Left hindlimb (tissue), 1 donor: ENCODE data around the gene ZNF587.
"Not testable (repeated sequence)": the region's sequence is repeated elsewhere in the genome, so short reads cannot be mapped to it uniquely, and the experiment has no call there.

ENCODE experiments used
- DNase-seq: peaks from one replicate; pipeline ENCODE4 v3.0.0-alpha.2; 2018

The ZNF587 gene

DNA sequence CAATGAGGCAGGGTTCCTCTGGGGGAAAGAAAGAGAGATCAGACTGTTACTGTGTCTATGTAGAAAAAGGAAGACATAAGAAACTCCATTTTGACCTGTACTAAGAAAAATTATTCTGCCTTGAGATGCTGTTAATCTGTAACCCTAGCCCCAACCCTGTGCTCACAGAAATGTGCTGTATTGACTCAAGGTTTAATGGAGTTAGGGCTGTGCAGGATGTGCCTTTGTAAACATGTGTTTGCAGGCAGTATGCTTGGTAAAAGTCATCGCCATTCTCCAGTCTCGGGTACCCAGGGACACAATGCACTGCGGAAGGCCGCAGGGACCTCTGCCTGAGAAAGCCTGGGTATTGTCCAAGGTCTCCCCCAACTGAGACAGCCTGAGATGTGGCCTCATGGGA is 26.1 kb upstream of the ZNF587 start:
- DNase-seq, result not testable (repeated sequence)

GRCh38 chr19:57825511-57825910 is 24.1 kb upstream of the ZNF587 start:
- DNase-seq, result no peak

DNA sequence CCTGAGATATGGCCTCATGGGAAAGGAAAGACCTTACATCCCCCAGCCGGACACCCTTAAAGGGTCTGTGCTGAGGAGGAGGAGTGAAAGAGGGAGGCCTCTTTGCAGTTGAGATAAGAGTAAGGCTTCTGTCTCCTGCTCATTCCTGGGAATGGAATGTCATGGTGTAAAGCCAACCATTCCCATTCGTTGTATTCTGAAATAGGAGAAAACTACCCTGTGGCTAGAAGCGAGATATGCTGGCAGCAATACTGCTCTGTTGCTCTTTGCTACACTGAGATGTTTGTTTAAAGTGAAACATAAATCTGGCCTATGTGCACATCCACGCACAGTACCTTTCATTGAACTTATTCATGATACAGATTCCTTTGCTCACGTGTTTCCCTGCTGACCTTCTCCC is 20.3 kb upstream of the ZNF587 start:
- DNase-seq, result no peak

DNA sequence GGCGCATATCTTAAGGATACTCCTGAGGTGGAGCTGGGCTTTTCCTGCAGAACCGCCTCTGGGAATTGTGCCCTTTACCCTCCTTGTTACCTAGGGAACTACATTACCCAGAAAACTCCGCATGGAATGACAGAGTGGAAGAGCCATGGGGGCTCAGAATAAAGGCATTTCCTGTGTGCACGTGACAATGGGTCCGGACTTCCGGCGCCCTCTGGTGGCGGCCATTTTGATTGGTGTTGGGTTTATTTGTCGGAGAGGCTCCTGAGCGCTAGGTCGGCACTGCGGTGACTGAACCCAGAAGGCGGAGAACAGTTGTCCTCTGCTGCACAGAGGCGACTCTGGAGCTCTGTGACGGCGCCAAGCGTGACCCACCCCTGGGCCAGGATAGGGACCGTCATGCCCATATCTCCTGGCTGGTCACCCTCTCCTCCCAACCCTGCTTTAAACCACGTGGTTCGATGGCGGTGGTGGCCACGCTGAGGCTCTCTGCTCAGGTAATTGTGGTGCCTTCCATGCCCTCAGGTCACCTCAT is 19.5 kb upstream of the ZNF587 start, which contains the start of gene ZNF587B:
Gene ZNF587B, plus strand, starts transcription at position 229 of the 532 bp plus-strand sequence. Its CDS starts 230 bp downstream, at position 459.
- DNase-seq, result peak; percentile 81

GRCh38 chr19:57836991-57837390 is 12.7 kb upstream of the ZNF587 start:
- not testable (repeated sequence) for DNase-seq

DNA sequence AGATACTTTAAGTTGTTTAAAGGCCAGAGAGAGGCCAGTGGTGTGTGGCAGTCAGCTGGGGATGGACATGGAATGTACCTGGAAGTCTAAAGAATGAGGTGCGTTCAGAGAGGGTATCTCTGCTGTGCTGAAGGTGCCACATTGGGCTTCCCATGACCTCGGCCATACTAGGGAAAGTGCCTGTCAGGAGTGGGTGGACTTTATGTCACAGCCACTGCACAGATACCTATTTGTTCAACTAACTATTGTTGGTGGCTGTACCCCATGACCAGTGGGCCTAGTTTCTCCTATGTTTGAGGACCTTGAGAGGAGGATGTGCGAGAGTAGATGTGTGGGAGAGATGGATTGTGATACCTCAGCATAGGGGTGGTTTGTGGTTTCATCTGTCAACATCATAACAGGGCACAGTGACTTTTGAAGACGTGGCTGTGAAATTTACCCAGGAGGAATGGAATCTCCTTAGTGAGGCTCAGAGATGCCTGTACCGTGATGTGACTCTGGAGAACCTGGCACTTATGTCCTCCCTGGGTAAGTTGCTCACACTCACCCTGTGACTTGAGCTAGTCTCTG is 11.0 kb upstream of the ZNF587 start:
- not testable (repeated sequence) for DNase-seq

GRCh38 chr19:57841122-57841763 is 8.4 kb upstream of the ZNF587 start:
- DNase-seq, result no peak

GRCh38 chr19:57847164-57847563 is 2.5 kb upstream of the ZNF587 start:
- DNase-seq, result not testable (repeated sequence)

DNA sequence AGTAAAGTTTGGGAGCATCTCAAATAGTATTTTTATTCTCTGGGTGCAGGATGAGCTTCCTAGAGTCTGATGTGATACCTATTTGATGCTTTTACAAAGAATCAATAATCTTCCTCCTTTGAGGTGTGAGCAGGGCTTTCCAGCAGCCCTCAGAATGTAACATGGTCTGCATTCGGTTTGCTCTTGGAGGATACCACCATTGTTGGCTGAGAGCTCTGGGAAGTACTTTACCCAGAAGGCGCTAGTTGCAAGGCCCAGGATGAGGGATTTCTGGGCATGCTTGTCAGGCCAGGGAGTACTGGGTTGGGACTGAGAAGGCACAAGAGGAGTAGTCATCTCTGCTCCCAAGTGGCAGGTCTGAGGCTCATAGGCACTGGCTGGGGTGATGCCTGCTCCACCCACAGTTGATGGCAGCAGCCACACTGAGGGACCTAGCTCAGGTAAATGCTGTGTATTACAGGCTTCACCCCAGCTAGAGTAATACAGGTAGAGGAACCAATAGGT is 445 bp upstream of the ZNF587 start:
- DNase-seq, result not testable (repeated sequence)

DNA sequence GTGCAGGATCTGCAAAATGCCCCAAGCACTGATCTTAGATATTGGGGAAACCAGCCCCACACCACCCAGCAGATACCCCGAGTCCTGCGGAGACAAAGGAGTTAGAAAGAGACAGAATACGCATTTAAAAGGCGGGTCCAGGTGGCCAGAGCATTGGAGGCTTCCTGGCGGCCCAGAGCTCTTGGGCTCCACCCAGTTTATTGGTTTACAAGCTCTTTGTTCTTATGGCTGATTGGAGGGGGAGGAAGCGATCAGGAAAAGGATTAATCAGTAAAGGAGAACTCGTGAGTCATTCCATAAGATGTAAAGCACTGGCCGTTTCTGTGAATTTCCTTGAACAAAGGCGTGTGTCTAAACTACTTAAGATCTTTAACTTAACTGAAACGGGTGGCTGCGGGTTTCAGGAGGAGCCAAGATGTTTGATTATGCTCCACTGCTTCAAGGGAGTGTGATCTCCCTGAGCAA is 926 bp downstream of the ZNF587 start:
- DNase-seq, result no peak

DNA sequence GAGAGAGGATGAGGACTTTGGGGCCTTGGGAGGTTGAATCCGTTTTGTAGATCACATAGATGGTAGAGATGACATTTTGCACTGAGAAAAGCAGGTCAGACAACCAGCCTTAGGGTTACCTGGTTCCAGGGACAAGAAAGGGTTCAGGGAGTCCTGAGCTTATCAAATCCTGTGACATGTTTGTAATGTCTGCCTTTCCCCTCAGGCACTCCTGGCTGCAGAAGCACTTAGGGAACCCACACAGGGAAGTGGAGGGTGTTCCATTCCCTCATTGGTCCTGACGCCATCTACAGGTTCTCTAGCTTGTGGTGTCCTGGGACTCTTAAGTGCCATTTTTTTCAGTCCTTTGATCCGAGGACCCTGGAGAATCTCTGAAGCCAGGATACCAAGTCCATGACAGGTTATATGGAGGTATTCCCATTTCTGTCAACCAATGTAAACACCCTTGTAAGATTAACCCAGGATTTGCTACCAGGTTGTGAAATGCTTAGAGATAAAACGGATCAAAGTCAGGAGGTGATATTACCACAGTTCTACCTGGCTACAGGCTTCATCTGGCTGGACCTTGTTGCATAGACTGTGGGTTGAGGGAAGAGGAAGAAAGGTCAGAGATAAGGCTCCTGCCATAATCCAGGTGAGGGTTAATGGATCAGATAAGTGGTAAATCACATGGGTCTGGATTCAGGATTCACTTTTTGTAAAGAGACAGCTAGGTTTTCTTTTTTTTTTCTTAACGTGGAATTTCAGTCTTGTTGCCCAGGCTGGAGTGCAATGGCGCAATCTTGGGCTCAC is 2.3 kb downstream of the ZNF587 start:
- not testable (repeated sequence) for DNase-seq

GRCh38 chr19:57854117-57854516 is 4.5 kb downstream of the ZNF587 start:
- DNase-seq, result not testable (repeated sequence)

DNA sequence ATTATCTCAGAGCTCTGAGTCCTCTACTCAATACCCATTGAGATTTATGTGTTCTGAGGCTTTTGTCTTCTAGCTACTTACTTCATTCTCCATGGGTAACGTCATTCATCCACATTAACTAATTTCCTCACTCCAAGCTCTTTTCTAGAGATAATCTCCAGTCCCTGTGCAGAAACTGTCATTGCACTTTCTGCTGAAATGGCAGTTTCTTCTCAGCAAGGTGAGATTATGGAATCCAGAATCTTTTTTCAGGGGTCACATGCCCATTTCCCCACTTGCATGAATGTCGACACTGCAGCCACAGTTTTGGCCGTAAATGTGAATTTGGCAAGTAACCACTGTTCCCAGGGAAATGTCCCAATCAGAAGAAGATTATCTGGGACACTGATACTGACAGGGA is 12.7 kb downstream of the ZNF587 start:
- not testable (repeated sequence) for DNase-seq

GRCh38 chr19:57867868-57868492 is 18.3 kb downstream of the ZNF587 start:
- no peak for DNase-seq

DNA sequence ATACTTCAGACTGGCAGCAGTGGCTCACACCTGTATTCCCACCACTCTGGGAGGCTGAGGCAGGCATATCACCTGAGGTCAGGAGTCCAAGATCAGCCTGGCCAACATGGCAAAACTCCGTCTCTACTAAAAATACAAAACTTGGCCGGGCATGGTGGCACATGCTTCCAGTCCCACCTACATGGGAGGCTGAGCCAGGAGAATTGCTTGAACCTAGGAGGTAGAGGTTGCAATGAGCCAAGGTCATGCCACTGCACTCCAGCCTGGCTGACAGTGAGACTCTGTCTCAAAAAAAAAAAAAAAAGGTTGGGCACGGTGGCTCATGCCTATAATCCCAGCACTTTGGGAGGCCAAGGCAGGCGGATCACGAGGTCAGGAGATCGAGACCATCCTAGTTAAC is 20.0 kb downstream of the ZNF587 start:
- DNase-seq, result not testable (repeated sequence)

DNA sequence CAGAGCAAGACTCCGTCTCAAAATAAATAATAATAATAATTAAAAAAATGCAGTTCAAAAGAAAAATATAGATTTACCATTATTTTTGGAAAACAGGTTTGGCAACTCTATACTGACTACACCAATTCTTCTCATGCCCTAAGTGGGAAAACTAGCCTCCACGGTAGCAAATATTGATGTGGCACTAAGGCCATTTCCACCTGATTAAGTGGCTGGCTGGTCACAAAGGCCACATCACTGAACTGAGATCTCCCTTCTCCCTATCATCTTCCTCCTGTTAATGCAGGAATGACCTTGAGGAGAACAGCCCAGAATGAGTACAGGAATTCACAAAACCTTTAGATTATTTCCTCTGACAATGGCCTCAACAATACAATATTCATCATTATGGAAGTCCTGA is 20.6 kb downstream of the ZNF587 start:
- no peak for DNase-seq

- no peak for DNase-seq
These were observed 22.8 kb downstream of the ZNF587 start for GRCh38 chr19:57872450-57872849.

- not testable (repeated sequence) for DNase-seq
These were observed 24.5 kb downstream of the ZNF587 start for GRCh38 chr19:57873883-57874799.

DNA sequence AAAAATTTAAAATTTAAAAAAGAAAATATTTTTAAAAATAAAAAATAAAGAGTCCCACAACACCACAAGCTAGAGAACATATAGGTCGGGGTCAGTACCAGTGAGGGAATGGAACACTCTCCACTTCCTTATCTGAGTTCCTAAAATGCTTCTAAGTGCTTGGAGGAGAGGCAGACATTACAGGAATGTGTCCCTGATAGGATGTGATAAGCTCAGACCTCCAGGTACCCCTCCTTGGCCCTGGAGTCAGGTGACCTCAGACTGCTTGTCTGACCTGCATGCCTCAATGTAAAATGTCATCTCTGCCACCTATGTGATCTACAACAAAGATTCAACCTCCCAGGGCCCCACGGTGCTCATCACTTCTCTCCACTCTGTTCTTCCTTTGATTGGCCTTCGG is 36.4 kb downstream of the ZNF587 start:
- no peak for DNase-seq

GRCh38 chr19:57887195-57887941 is 37.7 kb downstream of the ZNF587 start:
- DNase-seq, result no peak

DNA sequence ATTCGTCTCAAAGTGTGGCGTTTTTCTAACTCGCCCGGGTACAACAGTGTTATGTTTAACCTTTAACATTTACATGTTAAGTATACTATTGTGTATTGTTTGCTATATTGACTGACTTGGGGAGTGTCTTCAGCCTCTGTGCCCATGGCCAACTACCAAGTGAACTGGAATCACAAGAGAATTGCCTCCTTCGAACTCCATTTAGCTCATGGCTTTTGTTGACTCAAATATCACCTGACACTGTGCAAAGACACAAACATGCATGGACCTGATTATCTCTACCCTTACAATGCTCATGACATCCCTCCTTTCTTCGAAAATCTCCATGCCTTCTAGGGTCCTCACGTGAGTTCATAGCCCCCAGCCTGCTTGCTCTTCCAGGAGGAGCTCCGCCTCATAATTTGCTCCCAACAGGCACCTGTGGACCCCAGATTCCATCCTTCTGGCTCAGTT is 38.5 kb downstream of the ZNF587 start:
- DNase-seq, result no peak
